HepG2 (cell line): ENCODE measurements around the gene RTP5. TPM values are rescaled to one million over a fixed set of nuclear protein-coding genes. Genes with fewer than 3 reads are reported as not detected.
A peak's percentile ranks its signal among the peaks of the same experiment; 100 is the strongest.

Experiments used
- ATAC-seq: fragments of 200-7000 bp; cut with Tn5 transposase; 3 replicates; pipeline ENCODE4 v1.9.1; 2020; ENCODE audit warnings: mild to moderate bottlenecking, moderate library complexity
- BruUV-seq: library from RNA; stranded (reverse); fragments of 400-500 nt; replicated peaks from 2 replicates; lab custom pipeline; 2021; lab: Mats Ljungman, UMichigan
- CTCF ChIA-PET: fragments of 300-600 bp; formaldehyde crosslinking; extraction: SDS; loops from one replicate; lab custom pipeline; 2021; ENCODE audit warnings: low total read pairs, inconsistent platforms, low intra/inter-chr PET ratio; lab: Yijun Ruan, JAX
- POLR2A ChIA-PET: fragments of 350-600 bp; sonication (Branson Sonifier 250); formaldehyde crosslinking; loops from one replicate; lab custom pipeline; 2020; ENCODE audit warnings: antibody characterized with exemption, inconsistent platforms; lab: Yijun Ruan, JAX
- DNase-seq: peaks from one replicate; pipeline ENCODE4 v3.0.0-alpha.2; 2015; ENCODE audit warnings: low spot score
- FAIRE-seq: peaks from 3 replicates; lab custom pipeline; 2011; peaks lifted over from hg19 to GRCh38; lab: Jason Lieb, UNC
- H2AFZ ChIP-seq: one replicate; pipeline ENCODE4 v1.6.1; 2011; ENCODE audit warnings: low read length, inconsistent platforms
- H3K27ac ChIP-seq: fragments of 300-600 bp; 3 replicates; pipeline ENCODE4 v1.8.0; 2011; ENCODE audit warnings: mixed run types, mild to moderate bottlenecking, mixed read lengths, low read length, inconsistent platforms; ENCODE audit not compliant: insufficient read depth; ENCODE audit errors: extremely low read length
- H3K27me3 ChIP-seq, 2 experiments: fragments of 200-600 bp in 1 of 2; 2 replicates in 1 of 2; 3 replicates in 1 of 2; pipeline versions ENCODE4 v1.6.0 to v1.8.0; 2011; ENCODE audit warnings: low read length in 2 of 2, mild to moderate bottlenecking in 2 of 2, moderate library complexity in 2 of 2, inconsistent platforms in 1 of 2; ENCODE audit not compliant: insufficient read depth in 2 of 2, control insufficient read depth in 1 of 2
- H3K36me3 ChIP-seq, 2 experiments: fragments of 200-600 bp in 1 of 2; replicated peaks in 1 of 2; 2 replicates in 1 of 2; 3 replicates in 1 of 2; pipeline versions ENCODE4 v1.5.1 to v1.8.0; 2011; ENCODE audit warnings: low read length in 2 of 2, inconsistent platforms in 1 of 2; ENCODE audit not compliant: insufficient read depth in 2 of 2, control insufficient read depth in 1 of 2
- H3K4me1 ChIP-seq: 2 replicates; pipeline ENCODE4 v1.5.1; 2012; ENCODE audit warnings: low read length, inconsistent platforms; ENCODE audit not compliant: insufficient read depth
- H3K4me2 ChIP-seq: 2 replicates; pipeline ENCODE4 v1.6.0; 2011; ENCODE audit warnings: low read depth, low read length, inconsistent platforms
- H3K4me3 ChIP-seq, 3 experiments: fragments of 200-600 bp in 1 of 3; sonication (generic), shearing (Covaris generic) in 1 of 3; replicated peaks in 1 of 3; 2 replicates each; pipeline ENCODE4 v1.5.1; 2011 to 2016; ENCODE audit warnings: low read length in 3 of 3, inconsistent platforms in 2 of 3, low read depth in 2 of 3, mild to moderate bottlenecking in 2 of 3, control low read depth in 1 of 3, mixed read lengths in 1 of 3; ENCODE audit not compliant: insufficient read depth in 1 of 3
- H3K79me2 ChIP-seq: one replicate; pipeline ENCODE4 v1.6.1; 2011; ENCODE audit warnings: low read length, inconsistent platforms; ENCODE audit not compliant: insufficient read depth
- H3K9ac ChIP-seq: 2 replicates; pipeline ENCODE4 v1.6.0; 2011; ENCODE audit warnings: mild to moderate bottlenecking, low read depth, low read length, inconsistent platforms; ENCODE audit not compliant: insufficient read depth
- H3K9me3 ChIP-seq: 2 replicates; pipeline ENCODE4 v1.5.1; 2012; ENCODE audit warnings: mild to moderate bottlenecking, low read length
- H4K20me1 ChIP-seq: 2 replicates; pipeline ENCODE4 v1.6.0; 2011; ENCODE audit warnings: inconsistent platforms, mild to moderate bottlenecking, low read length, moderate library complexity; ENCODE audit not compliant: insufficient read depth
- BCL6 ChIP-seq: IDR thresholded peaks from 2 replicates; pipeline ENCODE4 v1.6.1; 2016; ENCODE audit warnings: missing genetic modification reagents, missing compliant biosample characterization
- FOXA1 ChIP-seq, 2 experiments: fragments of 450-650 bp in 1 of 2; sonication (generic) in 1 of 2; formaldehyde crosslinking in 1 of 2; IDR thresholded peaks; 2 replicates each; pipeline versions ENCODE4 v1.4.0 to v1.6.1; 2016 to 2020; ENCODE audit warnings: missing genetic modification reagents in 1 of 2
- FOXK2 ChIP-seq: fragments of 450-650 bp; IDR thresholded peaks from 2 replicates; pipeline ENCODE4 v1.6.1; 2016
- GABPA ChIP-seq, 2 experiments: IDR thresholded peaks; 2 replicates each; pipeline ENCODE4 v1.6.1; 2011 to 2016; ENCODE audit warnings: low read depth in 2 of 2, low read length in 1 of 2, missing biosample characterization in 1 of 2, missing genetic modification characterization in 1 of 2
- HMG20A ChIP-seq: IDR thresholded peaks from 2 replicates; pipeline ENCODE4 v1.6.1; 2016; ENCODE audit warnings: borderline replicate concordance
- MAFG ChIP-seq: sonication (generic); formaldehyde crosslinking; IDR thresholded peaks from 2 replicates; pipeline ENCODE4 v1.5.1; 2020; ENCODE audit warnings: mild to moderate bottlenecking, missing genetic modification reagents
- RXRA ChIP-seq: sonication (generic); formaldehyde crosslinking; IDR thresholded peaks from 2 replicates; pipeline ENCODE4 v1.5.1; 2020; ENCODE audit warnings: missing genetic modification reagents
- SRY ChIP-seq: sonication (generic); formaldehyde crosslinking; IDR thresholded peaks from 2 replicates; pipeline ENCODE4 v1.8.0; 2022; ENCODE audit warnings: mild to moderate bottlenecking, missing genetic modification reagents
- ZFAT ChIP-seq: sonication (generic); formaldehyde crosslinking; conservative IDR thresholded peaks from 2 replicates; pipeline ENCODE4 v1.8.1; 2023; ENCODE audit warnings: missing genetic modification reagents, inconsistent platforms
- ZKSCAN1 ChIP-seq: fragments of 150-350 bp; IDR thresholded peaks from 2 replicates; pipeline ENCODE4 v1.6.1; 2014; ENCODE audit warnings: low read length
- ZMYM3 ChIP-seq: sonication (generic); formaldehyde crosslinking; IDR thresholded peaks from 2 replicates; pipeline ENCODE4 v1.5.1; 2020; ENCODE audit warnings: mild to moderate bottlenecking, missing genetic modification reagents
- ZNF274 ChIP-seq: sonication (generic); formaldehyde crosslinking; IDR thresholded peaks from 2 replicates; pipeline ENCODE4 v1.5.1; 2020; ENCODE audit warnings: mild to moderate bottlenecking, missing genetic modification reagents
- ZNF282 ChIP-seq: fragments of 450-650 bp; IDR thresholded peaks from 2 replicates; pipeline ENCODE4 v1.6.1; 2018; ENCODE audit not compliant: partially characterized antibody
- WGBS: methylation state at CpG from one replicate; pipeline ENCODE4 v1.1.6; 2017; ENCODE audit warnings: low lambda C conversion rate; 5-methylcytosine and 5-hydroxymethylcytosine counted together
- in situ Hi-C: cut with HindIII; loops from 2 replicates; pipeline ENCODE4 v1.10.0; 2017; ENCODE audit warnings: low pct_unique_long_range_greater_than_20kb; ENCODE audit not compliant: extremely low pct_ligation_motif_present
- intact Hi-C: fragments of 100-400 bp; cut with micrococcal nuclease; formaldehyde crosslinking; loops from one replicate; pipeline ENCODE4 v1.10.0; 2022; ENCODE audit not compliant: unreplicated experiment
- polyA plus RNA-seq, 8 experiments: library from polyadenylated mRNA; depleted of rRNA in 3 of 8; stranded (reverse) in 7 of 8; unstranded in 1 of 8; fragments of >200 nt; fragmentation: Illumina TruSeq in 4 of 8; extraction: Trizol in 4 of 8; gene quantifications; 2 replicates each; pipeline versions ENCODE4 v1.2.1 to v1.2.3, GENCODE V29; 2011 to 2016; ENCODE audit warnings: low read depth in 4 of 8, missing spikeins in 1 of 8, mixed read lengths in 1 of 8; ENCODE audit not compliant: insufficient read depth in 1 of 8
- total RNA-seq, 5 experiments: library from RNA; depleted of rRNA; stranded (reverse); fragments of >200 nt; fragmentation: Illumina TruSeq; extraction: Trizol; gene quantifications; 2 replicates each; pipeline ENCODE4 v1.2.3, GENCODE V29; 2016; ENCODE audit warnings: low read depth in 1 of 5
- TF ChIP-seq, protein P1 (sequence below): sonication (generic); formaldehyde crosslinking; IDR thresholded peaks from 2 replicates; pipeline ENCODE4 v1.5.1; 2020; ENCODE audit warnings: missing genetic modification reagents, mild to moderate bottlenecking, borderline replicate concordance
- TF ChIP-seq, protein P2 (sequence below): sonication (generic); formaldehyde crosslinking; IDR thresholded peaks from 2 replicates; pipeline ENCODE4 v1.5.0; 2020; ENCODE audit warnings: mild to moderate bottlenecking, low read depth, missing genetic modification reagents, borderline replicate concordance
- TF ChIP-seq, protein P3 (sequence below): sonication (generic); formaldehyde crosslinking; conservative IDR thresholded peaks from 2 replicates; pipeline ENCODE4 v1.8.1; 2023; ENCODE audit warnings: missing genetic modification reagents
- TF ChIP-seq, protein P4 (sequence below): sonication (generic); formaldehyde crosslinking; IDR thresholded peaks from 2 replicates; pipeline ENCODE4 v1.4.0; 2020; ENCODE audit warnings: low read depth, mild to moderate bottlenecking, missing genetic modification reagents
- TF ChIP-seq, protein P5 (sequence below): IDR thresholded peaks from 2 replicates; pipeline ENCODE4 v1.6.1; 2016; ENCODE audit warnings: mild to moderate bottlenecking

The RTP5 gene
- total and polyA plus RNA-seq, 2 of the 13 experiments (the other 11 are each of a cell fraction or from before 2014, with no cell fraction given): not detected

- in situ Hi-C loops (no loop called here), intact Hi-C loops (no loop called here)
- no peak for DNase-seq
- CTCF ChIA-PET: no interaction called here
- peak; percentile 98 for FAIRE-seq
- no peak overlapping the region for H3K27ac ChIP-seq
- 0 out of 2 replicates have a peak, but pooled peaks cover 5% of the 10 kb centered on the region for H4K20me1 ChIP-seq
- no peaks in the 10 kb centered on the region for H3K9me3 ChIP-seq
- no peak overlapping the region for H3K4me2 ChIP-seq
- peaks cover 9 to 85% of the 10 kb centered on the region in 2 experiments; a peak in 4 of 5 replicates for H3K27me3 ChIP-seq
- no peaks in the 10 kb centered on the region for H3K79me2 ChIP-seq
- ATAC-seq: no peak
- H3K4me3 ChIP-seq: no peak overlapping the region
- WGBS: 65% methylated on average over 2 of the region's 2 CpGs
- no peak overlapping the region for H3K9ac ChIP-seq
- no peak overlapping the region for H2AFZ ChIP-seq
- H3K36me3 ChIP-seq: no peaks in the 10 kb centered on the region
- POLR2A ChIA-PET: no interaction called here
- peaks cover 6% of the 10 kb centered on the region for H3K4me1 ChIP-seq
- no TSS peak for BruUV-seq
- TF ChIP-seq FOXA1 (IDR thresholded peaks at IDR 0.05) (peak; percentile 45; the same call in 1 of the 2 replicates), FOXA1 (CRISPR knock-in tag; IDR thresholded peaks at IDR 0.05) (no peak), ZNF274 (CRISPR knock-in tag) (no peak), ZNF282 (peak; percentile 20), ZMYM3 (CRISPR knock-in tag) (no peak), HMG20A (no peak), BCL6 (CRISPR knock-in tag) (no peak), ZKSCAN1 (no peak), GABPA (IDR thresholded peaks at IDR 0.05; ENCODE audit: low read depth, low read length) (0 out of 2 replicates have a peak, but pooled peaks have one; percentile 14), GABPA (CRISPR knock-in tag; IDR thresholded peaks at IDR 0.05; ENCODE audit: low read depth) (no peak), SRY (CRISPR knock-in tag) (no peak), MAFG (CRISPR knock-in tag) (no peak), RXRA (CRISPR knock-in tag) (no peak), ZFAT (CRISPR knock-in tag) (no peak), FOXK2 (0 out of 2 replicates have a peak, but pooled peaks have one; percentile 38)
- TF ChIP-seq, protein P1, sequence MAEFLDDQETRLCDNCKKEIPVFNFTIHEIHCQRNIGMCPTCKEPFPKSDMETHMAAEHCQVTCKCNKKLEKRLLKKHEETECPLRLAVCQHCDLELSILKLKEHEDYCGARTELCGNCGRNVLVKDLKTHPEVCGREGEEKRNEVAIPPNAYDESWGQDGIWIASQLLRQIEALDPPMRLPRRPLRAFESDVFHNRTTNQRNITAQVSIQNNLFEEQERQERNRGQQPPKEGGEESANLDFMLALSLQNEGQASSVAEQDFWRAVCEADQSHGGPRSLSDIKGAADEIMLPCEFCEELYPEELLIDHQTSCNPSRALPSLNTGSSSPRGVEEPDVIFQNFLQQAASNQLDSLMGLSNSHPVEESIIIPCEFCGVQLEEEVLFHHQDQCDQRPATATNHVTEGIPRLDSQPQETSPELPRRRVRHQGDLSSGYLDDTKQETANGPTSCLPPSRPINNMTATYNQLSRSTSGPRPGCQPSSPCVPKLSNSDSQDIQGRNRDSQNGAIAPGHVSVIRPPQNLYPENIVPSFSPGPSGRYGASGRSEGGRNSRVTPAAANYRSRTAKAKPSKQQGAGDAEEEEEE (CRISPR knock-in tag): no peak
- TF ChIP-seq, protein P2, sequence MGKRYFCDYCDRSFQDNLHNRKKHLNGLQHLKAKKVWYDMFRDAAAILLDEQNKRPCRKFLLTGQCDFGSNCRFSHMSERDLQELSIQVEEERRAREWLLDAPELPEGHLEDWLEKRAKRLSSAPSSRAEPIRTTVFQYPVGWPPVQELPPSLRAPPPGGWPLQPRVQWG: no peak
- TF ChIP-seq, protein P3, sequence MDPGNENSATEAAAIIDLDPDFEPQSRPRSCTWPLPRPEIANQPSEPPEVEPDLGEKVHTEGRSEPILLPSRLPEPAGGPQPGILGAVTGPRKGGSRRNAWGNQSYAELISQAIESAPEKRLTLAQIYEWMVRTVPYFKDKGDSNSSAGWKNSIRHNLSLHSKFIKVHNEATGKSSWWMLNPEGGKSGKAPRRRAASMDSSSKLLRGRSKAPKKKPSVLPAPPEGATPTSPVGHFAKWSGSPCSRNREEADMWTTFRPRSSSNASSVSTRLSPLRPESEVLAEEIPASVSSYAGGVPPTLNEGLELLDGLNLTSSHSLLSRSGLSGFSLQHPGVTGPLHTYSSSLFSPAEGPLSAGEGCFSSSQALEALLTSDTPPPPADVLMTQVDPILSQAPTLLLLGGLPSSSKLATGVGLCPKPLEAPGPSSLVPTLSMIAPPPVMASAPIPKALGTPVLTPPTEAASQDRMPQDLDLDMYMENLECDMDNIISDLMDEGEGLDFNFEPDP (CRISPR knock-in tag): no peak
- TF ChIP-seq, protein P4, sequence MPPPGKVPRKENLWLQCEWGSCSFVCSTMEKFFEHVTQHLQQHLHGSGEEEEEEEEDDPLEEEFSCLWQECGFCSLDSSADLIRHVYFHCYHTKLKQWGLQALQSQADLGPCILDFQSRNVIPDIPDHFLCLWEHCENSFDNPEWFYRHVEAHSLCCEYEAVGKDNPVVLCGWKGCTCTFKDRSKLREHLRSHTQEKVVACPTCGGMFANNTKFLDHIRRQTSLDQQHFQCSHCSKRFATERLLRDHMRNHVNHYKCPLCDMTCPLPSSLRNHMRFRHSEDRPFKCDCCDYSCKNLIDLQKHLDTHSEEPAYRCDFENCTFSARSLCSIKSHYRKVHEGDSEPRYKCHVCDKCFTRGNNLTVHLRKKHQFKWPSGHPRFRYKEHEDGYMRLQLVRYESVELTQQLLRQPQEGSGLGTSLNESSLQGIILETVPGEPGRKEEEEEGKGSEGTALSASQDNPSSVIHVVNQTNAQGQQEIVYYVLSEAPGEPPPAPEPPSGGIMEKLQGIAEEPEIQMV: no peak
- TF ChIP-seq, protein P5, sequence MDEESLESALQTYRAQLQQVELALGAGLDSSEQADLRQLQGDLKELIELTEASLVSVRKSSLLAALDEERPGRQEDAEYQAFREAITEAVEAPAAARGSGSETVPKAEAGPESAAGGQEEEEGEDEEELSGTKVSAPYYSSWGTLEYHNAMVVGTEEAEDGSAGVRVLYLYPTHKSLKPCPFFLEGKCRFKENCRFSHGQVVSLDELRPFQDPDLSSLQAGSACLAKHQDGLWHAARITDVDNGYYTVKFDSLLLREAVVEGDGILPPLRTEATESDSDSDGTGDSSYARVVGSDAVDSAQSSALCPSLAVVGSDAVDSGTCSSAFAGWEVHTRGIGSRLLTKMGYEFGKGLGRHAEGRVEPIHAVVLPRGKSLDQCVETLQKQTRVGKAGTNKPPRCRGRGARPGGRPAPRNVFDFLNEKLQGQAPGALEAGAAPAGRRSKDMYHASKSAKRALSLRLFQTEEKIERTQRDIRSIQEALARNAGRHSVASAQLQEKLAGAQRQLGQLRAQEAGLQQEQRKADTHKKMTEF: no peak
These were observed 5.2 kb upstream of the RTP5 start for GRCh38 chr2:241864168-241864849.
